HG03097 (cell line): Measurements from ENCODE around the gene VPS33B.
"Not testable (repeated sequence)": the region's sequence is repeated elsewhere in the genome, so short reads cannot be mapped to it uniquely, and the experiment has no call there.

Experiments used
- ATAC-seq: cut with Tn5 transposase; IDR thresholded peaks from one replicate; pipeline ENCODE4 v1.9.1; 2021; ENCODE audit not compliant: unreplicated experiment, low FRiP score

The VPS33B gene

DNA sequence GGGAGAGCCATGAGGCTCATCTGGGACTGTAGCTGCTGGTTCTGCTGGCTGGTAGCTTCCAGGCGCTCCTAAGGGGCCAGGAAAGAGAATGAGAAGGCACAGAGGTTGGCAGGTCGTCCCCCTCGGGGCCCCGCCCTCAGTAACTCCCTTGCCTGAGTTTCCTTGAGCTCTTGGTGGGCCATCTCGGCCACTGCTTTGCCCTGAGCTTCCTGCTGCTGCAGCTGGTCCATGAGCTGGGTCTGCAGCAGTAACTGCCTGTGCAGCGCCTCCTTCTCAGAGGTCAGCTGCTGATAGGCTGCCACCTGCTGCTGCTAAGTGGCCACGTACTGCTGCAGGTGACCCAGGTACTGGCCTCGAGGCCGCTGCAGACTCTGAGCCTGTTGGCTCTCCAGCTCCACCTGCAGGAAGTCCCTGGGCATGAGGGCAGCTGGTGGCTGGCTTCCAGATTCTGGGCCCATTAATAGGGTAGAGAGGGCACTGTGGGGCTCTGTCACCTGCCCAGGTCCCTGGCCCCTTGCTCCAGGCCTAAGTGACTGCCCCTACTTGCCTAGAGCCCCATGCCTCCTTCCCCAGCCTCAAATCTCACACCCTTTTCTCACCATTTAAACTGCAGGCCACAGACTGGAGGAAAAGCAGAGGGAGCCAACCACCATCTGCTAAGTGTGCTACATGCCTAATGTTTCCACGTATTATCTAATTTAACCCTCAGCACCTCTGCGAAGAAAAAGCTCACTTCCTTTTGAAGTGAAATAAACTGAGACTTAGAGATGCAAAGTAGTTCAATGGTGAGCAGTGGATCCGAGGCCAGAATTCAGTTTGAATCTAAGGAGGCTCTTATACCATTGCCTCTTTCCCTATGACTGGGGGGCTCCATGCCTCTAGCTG, 10.8 kb upstream of the VPS33B start:
- ATAC-seq, result no peak

DNA sequence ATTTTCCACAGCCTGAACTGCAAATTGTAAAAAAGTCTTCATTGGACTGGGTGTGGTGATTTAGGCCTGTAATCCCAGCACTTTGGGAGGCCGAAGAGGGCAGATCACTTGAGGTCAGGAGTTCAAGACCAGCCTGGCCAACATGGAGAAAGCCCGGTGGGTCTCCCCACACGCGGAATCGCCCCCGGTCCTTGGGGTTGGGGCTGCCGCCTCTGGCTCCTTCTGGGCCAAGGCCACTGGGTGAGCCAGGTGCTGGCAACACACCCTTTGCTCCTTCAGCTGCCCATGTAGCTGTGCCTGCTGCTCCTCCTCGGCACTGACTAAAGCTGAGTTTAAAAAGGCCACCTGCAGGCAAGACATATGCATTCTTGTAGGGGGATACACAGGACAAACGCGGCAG, 9.4 kb upstream of the VPS33B start:
- ATAC-seq, result no peak

DNA sequence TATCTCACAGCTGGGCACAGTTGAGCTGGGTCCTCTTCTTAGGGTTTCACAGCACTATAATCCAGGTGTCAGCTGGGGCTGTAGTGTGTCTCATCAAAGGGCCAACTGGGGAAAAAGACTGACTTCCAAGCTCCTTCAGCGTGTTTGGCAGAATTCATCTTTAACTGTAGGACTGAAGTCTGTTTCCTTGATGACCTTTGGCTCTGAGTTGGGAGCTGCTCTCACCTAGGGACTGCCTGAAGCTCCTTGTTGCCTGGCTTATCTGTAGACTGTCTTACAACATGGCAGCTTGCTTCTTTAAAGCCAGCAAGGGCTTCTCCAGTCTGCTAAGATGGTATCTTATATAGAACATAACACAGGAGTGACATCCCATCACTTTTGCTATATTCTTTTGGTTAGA, 5.3 kb upstream of the VPS33B start:
- no peak for ATAC-seq

DNA sequence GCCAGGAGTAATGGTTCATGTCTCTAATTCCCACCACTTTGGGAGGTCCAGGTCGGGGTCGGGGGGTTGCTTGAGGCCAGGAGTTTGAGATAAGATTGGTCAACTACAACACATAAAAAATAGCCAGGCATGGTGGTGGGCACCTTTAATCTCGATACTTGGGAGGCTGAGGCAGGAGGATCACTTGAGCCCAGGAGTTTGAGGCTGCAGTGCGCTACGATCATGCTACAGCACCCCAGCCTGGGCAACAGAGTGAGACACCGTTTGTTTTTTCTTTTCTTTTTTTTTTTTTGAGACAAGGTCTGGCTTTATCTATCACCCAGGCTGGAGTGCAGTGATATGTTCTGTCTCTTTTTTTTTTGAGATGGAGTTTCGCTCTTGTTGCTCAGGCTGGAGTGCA, 1.3 kb upstream of the VPS33B start:
- no peak for ATAC-seq

DNA sequence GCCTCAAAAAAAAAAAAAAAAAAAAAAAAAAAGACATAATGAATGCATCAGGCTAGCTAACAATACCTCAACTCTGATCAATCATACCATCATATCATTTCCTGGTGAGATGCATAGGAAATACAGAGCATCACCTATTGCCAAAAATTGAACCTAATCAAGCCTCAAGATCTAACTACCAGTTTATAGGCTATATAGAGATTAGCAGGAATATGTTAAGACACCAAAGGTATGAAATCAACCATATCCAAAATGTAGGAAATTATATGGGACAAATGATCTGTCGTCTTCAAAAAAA, 387 bp upstream of the VPS33B start:
- ATAC-seq, result no peak

DNA sequence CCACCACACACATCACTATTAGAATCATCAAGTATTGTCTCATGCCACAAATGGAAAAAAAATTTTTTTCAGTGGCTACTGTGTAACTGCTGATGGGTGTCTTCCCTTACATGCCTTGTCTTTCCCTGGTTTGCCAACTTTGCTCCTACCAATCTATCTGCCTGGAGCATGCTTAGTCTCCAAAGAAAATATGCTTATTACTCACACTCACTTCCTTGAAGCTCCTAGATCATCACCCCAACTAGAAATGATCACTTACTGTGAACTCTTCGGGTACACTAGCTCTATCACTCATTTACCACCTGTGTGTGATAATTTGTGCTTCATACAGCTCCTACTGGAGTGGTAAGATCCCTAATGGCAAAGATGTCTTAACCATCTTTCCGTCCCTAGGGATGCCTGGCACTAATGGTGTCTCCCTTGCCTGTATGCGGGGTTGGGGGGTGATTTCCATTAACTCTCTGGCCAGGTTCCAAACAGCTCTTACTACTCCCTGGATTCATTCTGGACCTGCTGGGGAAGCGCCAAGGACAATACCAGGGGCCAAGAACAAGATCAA, 799 bp downstream of the VPS33B start:
- ATAC-seq, result no peak

DNA sequence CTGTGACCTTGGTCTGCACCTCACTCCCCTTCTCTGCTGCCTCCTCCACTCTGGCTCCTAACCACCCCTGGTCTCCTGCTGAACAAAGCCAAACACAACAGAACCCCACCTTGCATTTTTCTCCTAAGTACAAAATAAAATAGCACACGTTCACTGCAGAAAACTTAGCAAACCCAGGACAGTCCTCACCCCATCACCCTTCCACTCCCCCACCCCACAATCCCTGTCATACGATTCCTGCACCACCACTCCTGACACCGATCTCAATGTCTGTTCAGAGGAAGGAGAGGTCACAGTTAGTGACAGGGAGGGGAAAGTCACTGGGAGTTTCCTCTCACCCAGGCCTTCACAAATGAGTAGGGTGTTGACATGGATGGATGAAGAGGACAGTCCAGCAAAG, 4.2 kb downstream of the VPS33B start:
- no peak for ATAC-seq

DNA sequence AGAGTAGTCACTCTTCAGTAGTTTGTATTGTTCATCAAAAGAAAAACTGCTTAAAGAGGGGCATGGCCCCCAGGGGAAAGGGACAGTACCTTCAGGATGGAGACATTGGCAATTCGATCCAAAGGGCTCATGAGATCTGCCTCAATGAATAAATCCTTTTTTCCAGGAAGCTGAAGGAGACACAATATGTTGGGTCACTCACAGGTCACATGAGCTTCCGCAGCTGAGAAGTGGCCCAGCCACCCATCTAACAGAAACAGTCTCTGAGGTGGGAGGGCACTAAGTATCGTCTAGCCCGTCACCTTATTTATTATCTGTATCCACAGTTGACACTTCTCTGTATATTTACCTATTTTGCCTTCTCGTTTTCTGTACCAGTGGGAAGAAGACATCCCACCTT, 4.7 kb downstream of the VPS33B start:
- ATAC-seq, result no peak

DNA sequence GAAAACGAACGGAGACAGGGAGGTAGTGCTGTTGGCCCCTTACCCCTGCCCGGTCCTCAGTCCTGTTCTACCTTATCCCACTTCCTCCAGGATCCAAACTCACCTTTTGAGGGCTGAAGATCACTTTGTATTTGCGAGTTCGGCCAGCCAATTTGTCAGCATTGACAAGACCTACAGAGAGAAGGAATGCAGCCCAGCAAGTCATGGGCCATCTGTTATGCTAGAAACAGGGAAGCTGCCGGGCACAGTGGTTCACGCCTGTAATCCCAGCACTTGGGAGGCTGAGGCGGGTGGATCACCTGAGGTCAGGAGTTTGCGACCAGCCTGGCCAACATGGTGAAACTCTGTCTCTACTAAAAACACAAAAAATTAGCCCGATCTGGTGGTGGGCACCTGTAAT, 8.7 kb downstream of the VPS33B start:
- ATAC-seq, result not testable (repeated sequence)

DNA sequence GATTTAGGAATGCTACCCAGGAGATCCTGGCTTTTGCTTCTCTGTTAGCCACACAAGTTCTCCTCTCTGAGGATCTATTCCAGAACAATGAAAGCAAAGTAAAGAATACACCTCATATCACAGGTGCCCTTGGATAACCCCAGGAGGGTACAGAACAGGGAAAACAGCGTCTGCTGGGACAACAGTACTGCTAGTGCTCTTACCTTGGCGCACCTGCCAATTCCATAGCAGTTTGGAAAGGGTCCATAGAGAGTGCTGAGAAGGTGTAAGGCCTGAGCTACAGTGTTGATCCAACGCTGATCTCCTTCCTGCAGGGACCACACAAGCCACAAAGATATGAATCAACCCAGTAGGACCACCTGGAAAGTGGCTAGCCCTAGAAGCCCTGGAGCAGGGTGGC, 15.1 kb downstream of the VPS33B start:
- no peak for ATAC-seq

DNA sequence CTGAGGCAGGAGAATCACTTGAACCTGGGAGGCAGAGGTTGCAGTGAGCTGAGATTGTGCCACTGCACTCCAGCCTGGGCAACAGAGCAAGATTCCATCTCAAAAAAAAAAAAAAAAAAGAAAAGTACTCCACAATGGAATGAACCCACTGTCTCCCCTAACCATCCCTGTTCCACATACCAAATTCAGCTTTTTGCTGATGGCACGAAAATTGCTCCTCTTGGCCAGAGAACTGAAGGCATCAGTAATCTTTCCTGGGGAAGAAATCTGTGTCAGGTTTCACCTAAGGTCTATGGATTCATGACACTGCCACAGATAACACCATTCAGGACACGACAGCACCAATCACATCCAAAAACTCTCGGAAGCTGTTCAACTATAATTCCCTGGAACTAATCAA, 21.2 kb downstream of the VPS33B start:
- ATAC-seq, result no peak

DNA sequence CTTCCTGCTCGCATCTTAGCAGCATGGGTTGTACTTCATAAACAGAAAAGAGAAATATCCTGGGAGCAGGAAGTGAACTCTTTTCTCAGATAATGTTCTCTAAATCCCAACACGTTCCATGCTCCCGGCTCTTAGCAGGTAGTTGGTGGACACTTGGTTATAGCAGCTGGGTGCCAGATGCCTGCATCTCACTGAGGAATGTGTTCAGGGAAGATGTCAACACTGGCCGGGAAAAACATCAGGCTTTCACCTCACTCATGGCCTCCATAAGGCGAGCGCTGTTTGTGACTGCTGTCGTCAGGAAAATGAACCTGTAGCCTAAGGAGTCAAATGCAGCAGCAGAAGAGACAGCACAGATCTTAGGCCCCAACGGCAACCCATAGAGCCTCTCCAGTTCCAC, 23.7 kb downstream of the VPS33B start:
- no peak for ATAC-seq

DNA sequence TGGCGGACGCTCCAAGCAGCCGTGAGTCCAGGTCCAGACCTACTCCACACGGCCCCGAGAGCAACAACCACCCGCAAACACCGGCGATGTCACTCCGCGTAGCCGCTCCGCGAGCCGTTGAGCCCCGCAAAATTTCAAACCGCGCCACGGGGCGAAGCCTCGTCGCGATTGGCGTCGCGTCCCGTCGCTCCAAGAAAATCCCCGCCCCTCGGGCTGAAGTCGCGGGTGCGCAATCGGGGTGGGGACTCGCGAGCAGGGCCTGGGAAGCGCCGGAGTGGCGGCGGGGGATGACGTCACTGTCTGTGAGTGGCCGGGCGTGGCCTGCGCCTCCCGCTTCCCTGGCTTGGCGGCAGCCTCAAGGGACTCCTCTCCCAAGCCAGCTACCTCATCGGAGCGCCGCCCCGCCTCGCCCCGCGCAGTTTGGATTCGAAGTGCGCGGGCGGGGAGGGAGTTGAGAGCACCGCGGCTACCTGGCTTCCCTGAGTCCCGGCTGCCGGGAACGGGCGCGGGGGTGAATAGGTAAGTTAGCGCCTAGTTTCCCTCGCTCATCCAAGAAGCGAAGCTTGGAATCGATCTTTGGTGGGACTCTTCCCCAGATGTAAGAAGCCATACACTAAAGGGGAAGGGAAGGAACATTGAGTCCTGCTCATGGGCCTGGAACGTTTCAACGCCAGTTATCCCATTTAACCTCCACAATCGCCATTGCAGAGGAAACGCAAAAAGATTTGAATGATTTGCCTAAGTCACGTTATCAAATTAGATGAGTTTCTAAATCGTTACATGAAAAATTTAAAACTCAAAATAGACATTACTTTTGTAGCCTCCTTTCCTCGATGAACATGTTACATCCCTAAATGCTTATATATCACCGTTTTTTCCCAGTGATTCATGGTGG, 27.7 kb downstream of the VPS33B start, which contains the start of gene PRC1:
Gene PRC1, minus strand, starts transcription at position 119 of the 895 bp plus-strand sequence. Its CDS starts 118 bp downstream, at position 1.
- peak; percentile 94 for ATAC-seq

DNA sequence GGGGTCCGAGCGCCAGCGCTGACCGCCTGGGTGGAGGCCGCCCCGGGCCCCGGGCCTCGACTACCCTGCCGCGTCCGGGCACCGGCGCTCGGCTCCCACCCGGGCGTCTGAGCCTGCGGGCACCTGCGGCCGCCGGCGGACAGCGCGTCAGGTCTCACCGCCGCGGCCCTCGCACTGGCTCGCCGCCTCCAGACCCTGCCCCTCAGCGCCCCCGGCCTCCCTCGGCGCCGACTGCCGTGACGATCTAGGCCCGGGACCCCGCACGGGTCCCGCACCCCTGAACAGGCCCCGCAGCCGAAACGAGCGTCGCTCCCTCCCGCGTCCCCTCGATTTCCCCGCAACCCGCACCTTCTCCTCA, 28.4 kb downstream of the VPS33B start:
- ATAC-seq, result peak; percentile 15

DNA sequence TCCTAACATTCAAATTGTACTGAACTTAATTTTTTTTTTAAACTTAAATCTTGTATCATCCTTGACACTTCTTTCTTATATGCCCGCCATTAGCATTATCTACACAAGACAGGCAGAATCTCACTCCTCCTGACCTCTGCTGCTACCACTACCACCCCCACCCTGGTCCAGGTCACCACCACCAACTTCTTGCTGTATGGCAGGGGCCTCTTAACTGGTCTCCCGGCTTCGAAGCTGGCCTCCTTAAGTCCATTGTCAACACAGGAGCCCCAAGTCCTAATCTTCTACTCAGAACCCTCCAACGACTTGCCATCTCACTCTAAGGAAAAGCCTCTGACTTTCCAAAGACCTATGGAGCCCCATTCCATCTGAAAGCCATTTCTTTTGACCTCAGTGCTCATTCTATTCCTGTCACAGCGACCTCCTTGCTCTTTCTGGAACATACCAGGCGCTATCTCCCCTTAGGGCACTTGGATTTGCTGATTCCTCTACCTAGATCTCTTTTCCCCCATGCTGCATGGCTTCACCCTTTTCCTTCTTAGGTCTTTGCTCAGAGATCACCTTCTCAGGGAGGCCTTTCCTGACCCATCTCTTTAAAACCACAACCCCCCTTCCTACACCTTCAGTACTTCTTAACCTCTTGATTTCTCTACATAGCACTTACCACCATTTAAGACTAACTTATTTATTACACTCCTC, 30.7 kb downstream of the VPS33B start:
- no peak for ATAC-seq

DNA sequence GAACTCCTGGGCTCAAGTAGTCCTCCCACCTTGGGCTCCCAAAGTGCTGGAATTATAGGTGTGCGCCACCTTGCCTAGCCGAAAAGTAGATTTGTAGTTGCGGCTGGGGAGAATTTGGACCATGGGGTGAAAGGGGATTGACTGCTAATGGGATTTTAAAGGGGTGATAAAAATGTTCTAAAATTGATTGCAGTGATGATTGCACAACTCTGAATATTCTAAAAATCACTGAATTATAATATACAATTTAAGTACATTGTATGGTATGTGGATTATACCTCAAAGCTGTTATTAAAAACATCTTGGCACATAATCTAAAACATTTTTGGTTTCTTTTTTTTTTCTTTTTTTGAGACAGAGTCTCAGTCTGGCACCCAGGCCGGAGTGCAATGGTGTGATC, 31.9 kb downstream of the VPS33B start:
- ATAC-seq, result no peak

DNA sequence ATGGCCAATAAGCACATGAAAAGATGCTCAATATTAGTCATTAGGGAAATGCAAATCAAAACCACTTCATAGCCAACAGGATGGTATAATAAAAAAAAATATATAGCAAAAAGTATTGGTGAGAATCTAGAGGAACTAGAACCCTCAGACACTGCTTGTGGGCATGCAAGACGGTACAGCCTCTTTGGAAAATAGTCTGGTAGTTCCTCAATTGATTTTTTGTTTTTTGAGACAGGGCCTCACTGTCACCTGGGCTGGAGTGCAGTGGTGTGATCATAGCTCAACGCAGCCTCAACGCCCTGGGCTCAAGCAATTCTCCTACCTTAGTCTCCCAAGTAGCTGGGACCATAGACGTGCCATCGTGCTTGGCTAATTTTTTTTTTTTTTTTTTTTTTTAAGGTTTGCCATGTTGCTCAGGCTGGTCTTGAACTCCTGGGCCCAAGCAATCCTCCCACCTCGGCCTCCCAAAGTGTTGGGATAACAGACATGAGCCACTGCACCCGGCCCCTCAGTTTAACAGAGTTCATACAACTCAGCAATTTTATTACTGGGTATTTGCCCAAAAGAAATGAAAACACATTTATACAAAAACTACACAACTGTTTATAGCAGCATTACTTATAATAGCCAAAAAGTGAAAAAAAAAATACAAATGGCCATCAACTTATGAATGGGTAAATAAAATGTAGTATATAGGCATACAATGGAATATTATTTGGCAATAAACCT, 33.2 kb downstream of the VPS33B start:
- no peak for ATAC-seq

DNA sequence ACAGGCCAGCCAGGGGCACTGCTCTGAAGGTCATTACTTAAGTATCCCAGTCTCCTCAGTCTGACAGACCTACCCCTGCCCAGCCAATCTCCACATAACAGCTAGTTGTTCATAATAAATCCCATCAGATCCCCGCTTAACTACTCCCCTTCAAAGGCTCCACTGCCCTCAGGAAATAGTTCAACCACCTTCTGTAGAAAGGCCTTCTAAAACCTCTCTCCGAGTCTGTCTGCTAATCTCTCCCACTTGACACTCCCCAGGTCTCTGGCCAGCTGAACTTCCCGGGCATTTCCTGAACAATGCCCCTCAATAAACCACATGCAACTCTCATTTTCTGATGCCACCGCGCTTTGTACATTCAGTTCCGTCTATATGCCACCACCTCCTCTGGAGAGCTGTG, 34.1 kb downstream of the VPS33B start:
- ATAC-seq, result no peak

DNA sequence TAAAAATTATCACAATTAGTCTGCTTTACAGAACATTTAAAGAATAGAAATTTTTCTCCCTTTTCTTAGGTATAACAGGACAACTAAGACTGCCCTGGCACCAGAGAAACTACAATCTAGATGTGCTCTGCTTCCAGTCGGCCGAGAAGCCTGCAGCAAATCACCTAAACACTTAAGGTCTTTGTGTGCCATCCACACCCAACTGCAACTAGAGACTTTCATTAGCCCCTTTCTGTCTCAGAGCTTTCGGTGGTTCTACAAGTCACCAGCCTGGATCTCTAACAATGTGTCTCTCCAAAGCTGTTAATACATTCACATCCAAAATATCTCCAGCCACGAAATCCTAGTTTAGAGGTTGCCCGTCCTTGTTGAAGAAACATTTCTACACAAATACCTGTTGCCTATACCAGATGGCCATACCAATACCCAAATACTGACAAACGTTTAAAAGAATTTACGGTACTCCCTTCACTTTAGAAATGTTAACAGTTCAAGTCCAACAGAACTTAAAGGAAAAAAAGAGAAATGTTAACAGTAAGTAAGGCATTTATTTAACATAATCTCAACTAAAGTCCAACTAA, 34.7 kb downstream of the VPS33B start:
- no peak for ATAC-seq
